ENCODE measurements around the gene PRAMEF18. TPM values are rescaled to one million over a fixed set of nuclear protein-coding genes. Genes with fewer than 3 reads are reported as not detected.

The PRAMEF18 gene, protein sequence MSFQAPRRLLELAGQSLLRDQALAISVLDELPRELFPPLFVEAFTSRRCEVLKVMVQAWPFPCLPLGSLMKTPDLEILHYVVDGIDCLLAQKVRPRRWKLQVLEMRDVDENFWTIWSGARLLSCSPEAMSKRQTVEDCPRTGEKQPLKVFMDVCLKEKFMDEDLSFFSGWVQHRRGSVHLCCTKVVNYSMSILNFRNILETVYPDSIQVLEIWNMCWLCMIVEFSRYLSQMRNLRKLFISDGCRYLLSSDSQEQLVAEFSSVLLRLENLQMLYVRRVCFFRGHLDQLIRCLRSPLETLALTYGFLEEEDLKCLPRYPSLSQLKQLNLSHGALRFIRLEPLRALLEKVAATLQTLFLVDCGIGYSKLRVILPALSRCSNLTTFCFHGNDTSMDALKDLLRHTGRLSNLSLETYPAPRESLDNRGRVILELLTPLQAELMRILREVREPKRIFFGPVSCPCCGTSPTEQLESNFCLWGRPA
- total RNA-seq = not detected in 2 replicates

DNA sequence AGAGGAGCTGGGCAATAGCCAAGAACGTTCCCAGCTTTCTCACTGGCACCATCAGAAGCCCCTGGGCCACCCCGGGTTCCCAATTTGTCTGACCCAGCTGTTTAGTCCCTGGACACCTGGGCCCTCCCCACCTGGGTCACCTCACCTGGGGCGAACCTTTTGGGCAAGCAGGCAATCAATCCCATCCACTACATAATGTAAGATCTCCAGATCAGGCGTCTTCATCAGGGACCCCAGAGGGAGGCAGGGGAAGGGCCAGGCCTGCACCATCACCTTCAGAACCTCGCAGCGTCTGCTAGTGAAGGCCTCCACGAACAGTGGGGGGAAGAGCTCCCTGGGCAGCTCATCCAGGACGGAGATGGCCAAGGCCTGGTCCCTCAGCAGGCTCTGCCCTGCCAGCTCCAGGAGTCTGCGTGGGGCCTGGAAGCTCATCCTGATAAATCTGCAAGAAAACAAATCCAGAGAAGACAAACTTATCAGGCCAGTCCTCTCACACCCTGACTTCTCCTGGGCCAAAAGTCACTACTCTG, at the start of gene PRAMEF18:
Gene PRAMEF18, minus strand, starts transcription at position 480 of the 530 bp plus-strand sequence. Its CDS starts 48 bp downstream, at position 432.

DNA sequence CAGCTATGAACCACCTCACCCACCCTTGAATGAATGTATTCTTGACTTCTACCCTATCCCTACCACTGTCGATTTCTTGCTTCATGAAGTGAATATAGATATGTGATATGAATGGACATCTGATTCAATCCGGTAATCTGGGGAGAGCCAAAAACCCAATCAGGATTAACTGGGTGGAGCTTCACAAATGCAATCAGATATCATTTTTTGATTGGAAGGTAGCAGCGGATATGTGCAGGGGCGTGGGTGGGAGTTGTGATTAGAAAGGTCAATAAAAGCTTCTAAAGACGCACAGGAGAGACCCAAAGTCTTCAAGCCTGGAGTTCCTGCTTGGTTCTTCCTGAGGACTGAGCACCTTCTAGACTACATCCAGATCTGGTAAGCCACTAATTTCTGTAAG, 27.9 kb upstream of the PRAMEF18 start, which contains the start of gene PRAMEF5:
Gene PRAMEF5, plus strand, starts transcription at position 301 of the 400 bp plus-strand sequence. CDS start 5,071 bp downstream, outside the sequence.

GRCh38 chr1:13201309-13201708, 24.6 kb downstream of the PRAMEF18 start, which contains the start of gene PRAMEF13:
Gene PRAMEF13, minus strand, starts transcription at chr1:13201409. Its CDS starts 1,820 bp downstream, at chr1:13199589.

Other genes with a start within 250 kb of the PRAMEF18 start
- gene PRAMEF27, start 169.6 kb downstream of the PRAMEF18 start, total RNA-seq = not detected in 2 replicates
- not detected in 2 replicates for gene HNRNPCL3, start 165.4 kb downstream of the PRAMEF18 start, total RNA-seq
- not detected in 2 replicates for gene PRAMEF25, start 155.4 kb downstream of the PRAMEF18 start, total RNA-seq
- gene HNRNPCL2, start 109.3 kb downstream of the PRAMEF18 start, total RNA-seq = not detected in 2 replicates
- not detected in 2 replicates for gene PRAMEF26, start 70.1 kb downstream of the PRAMEF18 start, total RNA-seq
- not detected in 2 replicates for gene HNRNPCL4, start 60.5 kb downstream of the PRAMEF18 start, total RNA-seq
- not detected in 2 replicates for gene PRAMEF9, start 54.3 kb downstream of the PRAMEF18 start, total RNA-seq
- not detected in 2 replicates for gene PRAMEF13, start 24.7 kb downstream of the PRAMEF18 start, total RNA-seq
- not detected in 2 replicates for gene PRAMEF5, start 28.0 kb upstream of the PRAMEF18 start, total RNA-seq
- not detected in 2 replicates for gene PRAMEF8, start 59.0 kb upstream of the PRAMEF18 start, total RNA-seq
- gene PRAMEF33, start 77.4 kb upstream of the PRAMEF18 start, total RNA-seq = not detected in 2 replicates
- not detected in 2 replicates for gene PRAMEF15, start 89.4 kb upstream of the PRAMEF18 start, total RNA-seq
- not detected in 2 replicates for gene PRAMEF14, start 121.0 kb upstream of the PRAMEF18 start, total RNA-seq
- gene PRAMEF19, start 145.8 kb upstream of the PRAMEF18 start, total RNA-seq = not detected in 2 replicates
- gene PRAMEF17, start 163.5 kb upstream of the PRAMEF18 start, total RNA-seq = not detected in 2 replicates
- not detected in 2 replicates for gene PRAMEF20, start 184.3 kb upstream of the PRAMEF18 start, total RNA-seq